Stimulated activated CD8-positive, alpha-beta memory T cell treated with anti-CD3 and anti-CD28 coated beads, Interleukin-12 subunit alpha, Interleukin-12 subunit beta, amount 100 ng/mL, for 1 hour (primary cell): ENCODE data around the gene CEP170B.
"Not testable (repeated sequence)": the region's sequence is repeated elsewhere in the genome, so short reads cannot be mapped to it uniquely, and the experiment has no call there.

Source experiments
- DNase-seq: peaks from one replicate; pipeline ENCODE4 v3.0.0-alpha.2; 2020; ENCODE audit warnings: low read depth

The CEP170B gene

GRCh38 chr14:104879983-104880565 is 15.0 kb downstream of the CEP170B start:
- no peak for DNase-seq

- no peak for DNase-seq
Measured at GRCh38 chr14:104880584-104881210, 15.6 kb downstream of the CEP170B start.

- DNase-seq = no peak
Measured at GRCh38 chr14:104881369-104881979, 16.4 kb downstream of the CEP170B start.

- DNase-seq = no peak
Measured at GRCh38 chr14:104882325-104882973, 17.4 kb downstream of the CEP170B start.

- no peak for DNase-seq
Measured at GRCh38 chr14:104882991-104883660, 18.1 kb downstream of the CEP170B start.

GRCh38 chr14:104883681-104884361 is 18.8 kb downstream of the CEP170B start:
- DNase-seq = no peak

GRCh38 chr14:104884381-104884780 is 19.3 kb downstream of the CEP170B start:
- not testable (repeated sequence) for DNase-seq

GRCh38 chr14:104885031-104885972 is 20.2 kb downstream of the CEP170B start:
- no peak for DNase-seq

GRCh38 chr14:104885973-104886689 is 21.1 kb downstream of the CEP170B start:
- no peak for DNase-seq

- no peak for DNase-seq
Measured at GRCh38 chr14:104886690-104887622, 21.9 kb downstream of the CEP170B start.

- DNase-seq = no peak
Measured at GRCh38 chr14:104887623-104888488, 22.8 kb downstream of the CEP170B start.

GRCh38 chr14:104888489-104889374 is 23.7 kb downstream of the CEP170B start:
- no peak for DNase-seq

- no peak for DNase-seq
Measured at GRCh38 chr14:104889375-104889757, 24.3 kb downstream of the CEP170B start.

- DNase-seq = not testable (repeated sequence)
Measured at GRCh38 chr14:104890292-104890691, 25.2 kb downstream of the CEP170B start.

GRCh38 chr14:104891121-104891551 is 26.1 kb downstream of the CEP170B start:
- no peak for DNase-seq

- no peak for DNase-seq
Measured at GRCh38 chr14:104891664-104892530, 26.8 kb downstream of the CEP170B start.
